Activated CD8-positive, alpha-beta T cell treated with anti-CD3 and anti-CD28 coated beads for 36 hours (primary cell): Measurements from ENCODE around the gene TSKU. TPM values are rescaled to one million over a fixed set of nuclear protein-coding genes. Genes with fewer than 3 reads are reported as not detected.

Experiments used
- ATAC-seq: fragments of 200-7000 bp; cut with Tn5 transposase; one replicate; pipeline ENCODE4 v1.10.0; 2021; ENCODE audit warnings: mild to moderate bottlenecking, moderate library complexity
- CTCF ChIA-PET: fragments of 350-600 bp; sonication (Branson Sonifier 250); formaldehyde crosslinking; loops from one replicate; lab custom pipeline; 2021; ENCODE audit warnings: antibody characterized with exemption; lab: Charles Lee
- POLR2A ChIA-PET: fragments of 350-600 bp; sonication (Branson Sonifier 250); formaldehyde crosslinking; loops from one replicate; lab custom pipeline; 2021; ENCODE audit warnings: antibody characterized with exemption; lab: Charles Lee
- DNase-seq: peaks from one replicate; pipeline ENCODE4 v3.0.0-alpha.2; 2020
- H3K27ac Mint-ChIP-seq: one replicate; pipeline ENCODE4 v1.8.0; 2021; ENCODE audit warnings: mild to moderate bottlenecking, mixed read lengths
- H3K27me3 Mint-ChIP-seq: one replicate; pipeline ENCODE4 v1.8.0; 2021; ENCODE audit warnings: mixed read lengths
- H3K36me3 Mint-ChIP-seq: one replicate; pipeline ENCODE4 v1.8.0; 2021; ENCODE audit warnings: low read depth, mixed read lengths
- H3K4me1 Mint-ChIP-seq: one replicate; pipeline ENCODE4 v1.8.0; 2021; ENCODE audit warnings: low read depth, mixed read lengths
- H3K4me3 Mint-ChIP-seq: one replicate; pipeline ENCODE4 v1.8.0; 2021; ENCODE audit warnings: mild to moderate bottlenecking, moderate library complexity, mixed read lengths
- H3K9me3 Mint-ChIP-seq: one replicate; pipeline ENCODE4 v1.8.0; 2021; ENCODE audit warnings: mixed read lengths
- intact Hi-C: fragments of 100-400 bp; cut with micrococcal nuclease; formaldehyde crosslinking; loops from one replicate; pipeline ENCODE4 v1.10.0; 2022
- total RNA-seq, 2 experiments: library from RNA; stranded (reverse); gene quantifications; one replicate each; pipeline ENCODE4 v1.2.3, GENCODE V29; 2021
- TF ChIP-seq, protein P1 (sequence below): fragments of 200-600 bp; IDR thresholded peaks from one replicate; pipeline ENCODE4 v1.8.0; 2022; ENCODE audit warnings: antibody characterized with exemption, mild to moderate bottlenecking

The TSKU gene
- total RNA-seq, 2 experiments from 2014 or later, result 6.5 to 8.4 TPM

DNA sequence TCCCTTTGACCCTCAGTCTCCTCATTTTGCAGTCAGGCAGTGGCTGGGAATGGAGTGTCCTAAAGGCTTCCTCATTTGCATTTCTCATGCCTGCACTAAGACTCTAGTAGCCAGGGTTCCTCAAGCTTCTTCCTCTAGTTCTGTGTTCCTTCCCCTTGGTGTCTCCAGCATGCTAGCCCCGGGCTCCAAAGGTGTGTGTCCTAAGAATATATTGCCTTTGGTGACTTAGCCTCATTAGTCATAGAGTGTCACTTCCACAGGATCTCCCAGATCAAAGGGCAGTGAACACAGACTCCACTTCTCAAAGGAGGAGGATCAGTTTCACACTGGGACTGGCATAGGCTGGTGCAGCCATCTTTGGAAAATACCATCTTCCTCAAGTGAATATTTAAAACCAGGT lies 56.2 kb downstream of the TSKU start:
- H3K4me3 Mint-ChIP-seq, result no peak overlapping the region
- intact Hi-C loops, result no loop called here
- TF ChIP-seq, protein P1, sequence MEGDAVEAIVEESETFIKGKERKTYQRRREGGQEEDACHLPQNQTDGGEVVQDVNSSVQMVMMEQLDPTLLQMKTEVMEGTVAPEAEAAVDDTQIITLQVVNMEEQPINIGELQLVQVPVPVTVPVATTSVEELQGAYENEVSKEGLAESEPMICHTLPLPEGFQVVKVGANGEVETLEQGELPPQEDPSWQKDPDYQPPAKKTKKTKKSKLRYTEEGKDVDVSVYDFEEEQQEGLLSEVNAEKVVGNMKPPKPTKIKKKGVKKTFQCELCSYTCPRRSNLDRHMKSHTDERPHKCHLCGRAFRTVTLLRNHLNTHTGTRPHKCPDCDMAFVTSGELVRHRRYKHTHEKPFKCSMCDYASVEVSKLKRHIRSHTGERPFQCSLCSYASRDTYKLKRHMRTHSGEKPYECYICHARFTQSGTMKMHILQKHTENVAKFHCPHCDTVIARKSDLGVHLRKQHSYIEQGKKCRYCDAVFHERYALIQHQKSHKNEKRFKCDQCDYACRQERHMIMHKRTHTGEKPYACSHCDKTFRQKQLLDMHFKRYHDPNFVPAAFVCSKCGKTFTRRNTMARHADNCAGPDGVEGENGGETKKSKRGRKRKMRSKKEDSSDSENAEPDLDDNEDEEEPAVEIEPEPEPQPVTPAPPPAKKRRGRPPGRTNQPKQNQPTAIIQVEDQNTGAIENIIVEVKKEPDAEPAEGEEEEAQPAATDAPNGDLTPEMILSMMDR, result no peak

DNA sequence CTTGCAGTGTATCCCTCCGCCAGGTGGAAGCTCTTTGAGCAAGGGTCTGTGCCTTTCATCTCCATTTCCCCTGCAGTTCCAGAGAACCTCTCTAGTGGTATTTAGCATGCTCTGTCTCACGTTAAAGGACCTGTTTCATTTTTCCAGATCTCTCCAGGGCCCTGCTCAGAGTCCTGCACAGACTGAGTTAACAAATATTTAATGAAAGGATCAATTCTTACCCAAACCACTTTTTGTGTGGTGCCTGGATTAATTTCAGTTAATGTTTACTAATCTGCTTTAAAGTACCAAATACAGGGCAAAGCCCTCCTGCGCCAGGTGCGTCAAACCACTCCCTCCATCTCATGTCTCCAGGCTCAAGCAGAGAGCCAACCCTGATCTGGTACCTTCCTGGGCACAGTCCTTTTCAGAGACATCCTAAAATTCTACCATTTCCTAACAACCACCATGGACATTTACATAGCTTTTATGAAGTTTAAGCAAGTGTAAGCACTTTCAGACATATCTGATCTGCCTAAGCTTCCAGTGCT lies 58.8 kb downstream of the TSKU start:
- CTCF ChIA-PET, result interaction anchor here (0.6 to 1.7 kb wide), 3 partner anchors 78 to 651 kb away, joined by 4 to 6 read pairs (median 4); no protein-coding TSS in a partner anchor
- POLR2A ChIA-PET, result interaction anchor here (1.2 kb wide), 1 partner anchor 41 kb away, joined by 4 read pairs; no protein-coding TSS in a partner anchor
- no peak overlapping the region for H3K4me3 Mint-ChIP-seq
- H3K4me1 Mint-ChIP-seq, result no peaks in the 10 kb centered on the region
- intact Hi-C loops, result no loop called here
- ATAC-seq (no peak), DNase-seq (no peak)
- H3K9me3 Mint-ChIP-seq, result no peaks in the 10 kb centered on the region
- H3K36me3 Mint-ChIP-seq, result no peaks in the 10 kb centered on the region
- peaks cover 33% of the 10 kb centered on the region for H3K27me3 Mint-ChIP-seq
- TF ChIP-seq, protein P1, result no peak
- no peak overlapping the region for H3K27ac Mint-ChIP-seq

More for the DNA sequence above, 56.2 kb downstream of the TSKU start:
- H3K27ac Mint-ChIP-seq, result no peak overlapping the region
- H3K36me3 Mint-ChIP-seq, result no peaks in the 10 kb centered on the region
- H3K27me3 Mint-ChIP-seq, result peaks cover 28% of the 10 kb centered on the region
- no peaks in the 10 kb centered on the region for H3K4me1 Mint-ChIP-seq
- H3K9me3 Mint-ChIP-seq, result no peaks in the 10 kb centered on the region
- DNase-seq, result no peak
- POLR2A ChIA-PET, result no interaction called here
- CTCF ChIA-PET, result no interaction called here
- ATAC-seq, result no peak

DNA sequence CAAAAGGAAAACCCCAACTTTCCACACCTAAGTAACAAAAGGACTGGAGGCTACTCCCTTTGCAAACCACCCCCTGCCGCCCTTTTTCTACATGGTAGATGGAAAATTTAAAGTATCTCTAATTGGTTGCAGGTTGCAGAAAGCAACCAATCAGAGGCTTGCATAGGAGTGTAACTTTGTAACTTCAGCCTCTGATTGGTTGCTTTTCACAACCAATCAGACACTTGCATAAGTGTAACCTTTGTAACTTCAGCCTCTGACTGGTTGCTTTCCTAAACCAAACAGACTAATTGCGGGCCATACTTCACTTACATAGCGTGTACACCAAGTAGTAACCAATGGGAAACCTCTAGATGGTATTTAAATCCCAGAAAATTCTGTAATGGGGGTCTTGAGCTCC lies 60.8 kb downstream of the TSKU start:
- DNase-seq (no peak), ATAC-seq (no peak)
- no peak overlapping the region for H3K27ac Mint-ChIP-seq
- no peaks in the 10 kb centered on the region for H3K4me1 Mint-ChIP-seq
- H3K36me3 Mint-ChIP-seq, result no peaks in the 10 kb centered on the region
- ChIA-PET CTCF (interaction anchor here (1.2 kb wide), 1 partner anchor 46 kb away, joined by 3 read pairs; no protein-coding TSS in a partner anchor), POLR2A (no interaction called here)
- H3K9me3 Mint-ChIP-seq, result no peaks in the 10 kb centered on the region
- intact Hi-C loops, result no loop called here
- H3K4me3 Mint-ChIP-seq, result no peak overlapping the region
- H3K27me3 Mint-ChIP-seq, result peaks cover 35% of the 10 kb centered on the region
- TF ChIP-seq, protein P1, result no peak

DNA sequence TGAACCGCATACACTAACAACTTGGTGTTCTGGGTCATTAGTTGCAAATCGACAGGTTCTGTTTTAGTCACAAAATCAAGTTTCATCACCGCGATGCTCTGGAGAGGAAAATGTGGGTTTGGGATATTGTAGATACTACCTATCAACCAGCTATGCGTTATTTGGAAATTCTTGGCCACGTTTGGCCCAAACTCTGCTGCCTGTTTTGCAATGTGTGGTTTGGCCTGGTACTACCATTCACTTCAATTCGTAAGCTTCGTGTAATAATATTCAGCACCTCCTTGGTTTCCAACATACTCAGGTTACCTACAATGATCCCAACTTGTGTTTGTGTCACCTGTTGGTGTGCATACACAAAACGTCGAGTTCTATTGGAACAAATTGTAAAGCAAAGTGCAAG lies 61.4 kb downstream of the TSKU start:
- H3K36me3 Mint-ChIP-seq, result no peaks in the 10 kb centered on the region
- no peaks in the 10 kb centered on the region for H3K9me3 Mint-ChIP-seq
- ATAC-seq (no peak), DNase-seq (no peak)
- intact Hi-C loops, result no loop called here
- H3K27ac Mint-ChIP-seq, result no peak overlapping the region
- H3K27me3 Mint-ChIP-seq, result peaks cover 35% of the 10 kb centered on the region
- ChIA-PET POLR2A (no interaction called here), CTCF (interaction anchor here (1.2 kb wide), 1 partner anchor 46 kb away, joined by 3 read pairs; no protein-coding TSS in a partner anchor)
- TF ChIP-seq, protein P1, result no peak
- no peak overlapping the region for H3K4me3 Mint-ChIP-seq
- no peaks in the 10 kb centered on the region for H3K4me1 Mint-ChIP-seq

DNA sequence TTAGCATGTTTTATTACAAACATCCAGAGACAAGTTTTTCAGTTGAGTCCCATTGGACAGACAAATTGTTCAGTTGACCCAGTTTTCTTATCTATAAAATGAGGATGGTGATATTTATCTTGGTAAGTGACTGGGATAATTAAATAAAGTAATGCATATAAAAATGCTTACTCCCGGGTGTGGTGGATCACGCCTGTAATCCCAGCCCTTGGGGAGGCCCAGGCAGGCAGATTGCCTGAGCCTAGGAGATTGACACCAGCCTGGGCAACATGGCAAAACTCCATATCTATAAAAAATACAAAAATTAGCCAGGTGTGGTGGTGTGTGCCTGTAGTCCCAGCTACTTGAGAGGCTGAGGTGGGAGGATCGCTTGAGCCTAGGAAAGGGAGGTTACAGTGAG lies 61.9 kb downstream of the TSKU start:
- intact Hi-C loops, result no loop called here
- ChIA-PET POLR2A (no interaction called here), CTCF (no interaction called here)
- Mint-ChIP-seq H3K36me3 (no peaks in the 10 kb centered on the region), H3K27me3 (peaks cover 31% of the 10 kb centered on the region), H3K4me1 (no peaks in the 10 kb centered on the region), H3K4me3 (no peak overlapping the region), H3K27ac (no peak overlapping the region), H3K9me3 (no peaks in the 10 kb centered on the region)
- TF ChIP-seq, protein P1, result no peak
- DNase-seq (no peak), ATAC-seq (no peak)
